HEK293 (cell line): Measurements from ENCODE around the gene AKR7A3.

Experiments used
- CTCF ChIA-PET: fragments of 350-600 bp; formaldehyde crosslinking; extraction: SDS; loops from one replicate; lab custom pipeline; 2021; ENCODE audit warnings: antibody characterized with exemption; lab: Yijun Ruan, JAX
- POLR2A ChIA-PET: fragments of 300-600 bp; formaldehyde crosslinking; extraction: SDS; loops from one replicate; lab custom pipeline; 2020; ENCODE audit warnings: antibody characterized with exemption, inconsistent platforms; lab: Yijun Ruan, JAX
- H3K27ac ChIP-seq: fragments of 200-500 bp; sonication (Bioruptor generic); 2 replicates; pipeline ENCODE4 v1.5.1; 2014; ENCODE audit warnings: low read depth, low read length, control low read depth, inconsistent platforms; ENCODE audit errors: extremely low read depth
- H3K36me3 ChIP-seq, 2 experiments: fragments of 200-500 bp in 1 of 2; sonication (Bioruptor generic) in 1 of 2; 1 replicate in 1 of 2; 2 replicates in 1 of 2; pipeline ENCODE4 v1.5.1; 2014 to 2017; ENCODE audit warnings: inconsistent platforms in 2 of 2, low read length in 2 of 2; ENCODE audit not compliant: control insufficient read depth in 2 of 2, insufficient read depth in 1 of 2
- H3K4me1 ChIP-seq: fragments of 200-500 bp; sonication (Bioruptor generic); 2 replicates; pipeline ENCODE4 v1.5.1; 2014; ENCODE audit warnings: mild to moderate bottlenecking, low read length, inconsistent platforms; ENCODE audit not compliant: control insufficient read depth, insufficient read depth
- H3K4me3 ChIP-seq: 2 replicates; pipeline ENCODE4 v1.5.1; 2011; ENCODE audit warnings: low read depth, mild to moderate bottlenecking, control low read depth, low read length, moderate library complexity
- H3K9me3 ChIP-seq: fragments of 200-500 bp; sonication (Bioruptor generic); 2 replicates; pipeline ENCODE4 v1.5.1; 2014; ENCODE audit warnings: low read depth, low read length, inconsistent platforms; ENCODE audit not compliant: control insufficient read depth, insufficient read depth
- BCL11A ChIP-seq: fragments of 450-650 bp; formaldehyde crosslinking; IDR thresholded peaks from 2 replicates; pipeline ENCODE4 v1.5.1; 2016; ENCODE audit warnings: low read depth, missing biosample characterization, missing genetic modification characterization
- EGR2 ChIP-seq: fragments of 450-650 bp; formaldehyde crosslinking; IDR thresholded peaks from 2 replicates; pipeline ENCODE4 v1.5.1; 2016; ENCODE audit warnings: low read depth, missing biosample characterization, missing genetic modification characterization
- HIC1 ChIP-seq: fragments of 450-650 bp; formaldehyde crosslinking; IDR thresholded peaks from 2 replicates; pipeline ENCODE4 v1.5.1; 2016; ENCODE audit warnings: missing biosample characterization, missing genetic modification characterization
- KLF16 ChIP-seq: fragments of 450-650 bp; formaldehyde crosslinking; IDR thresholded peaks from 2 replicates; pipeline ENCODE4 v1.5.1; 2017; ENCODE audit warnings: missing biosample characterization, missing genetic modification characterization
- PRDM1 ChIP-seq: fragments of 450-650 bp; formaldehyde crosslinking; IDR thresholded peaks from 2 replicates; pipeline ENCODE4; 2016; ENCODE audit warnings: missing biosample characterization, missing genetic modification characterization
- TSHZ1 ChIP-seq: fragments of 450-650 bp; formaldehyde crosslinking; IDR thresholded peaks from 2 replicates; pipeline ENCODE4 v1.5.1; 2016; ENCODE audit warnings: missing biosample characterization, missing genetic modification characterization, borderline replicate concordance
- ZBTB49 ChIP-seq: fragments of 450-650 bp; formaldehyde crosslinking; IDR thresholded peaks from 2 replicates; pipeline ENCODE4 v1.5.1; 2016; ENCODE audit warnings: missing biosample characterization, missing genetic modification characterization, low read depth
- ZBTB6 ChIP-seq: fragments of 450-650 bp; formaldehyde crosslinking; IDR thresholded peaks from 2 replicates; pipeline ENCODE4 v1.5.1; 2017; ENCODE audit warnings: missing biosample characterization, missing genetic modification characterization
- ZFHX2 ChIP-seq: fragments of 450-650 bp; formaldehyde crosslinking; conservative IDR thresholded peaks from 2 replicates; pipeline ENCODE4 v1.5.1; 2016; ENCODE audit warnings: missing biosample characterization, missing genetic modification characterization
- ZFP37 ChIP-seq: fragments of 450-650 bp; formaldehyde crosslinking; IDR thresholded peaks from 2 replicates; pipeline ENCODE4 v1.5.1; 2016; ENCODE audit warnings: missing biosample characterization, missing genetic modification characterization
- ZNF146 ChIP-seq: fragments of 450-650 bp; formaldehyde crosslinking; IDR thresholded peaks from 2 replicates; pipeline ENCODE4 v1.5.1; 2016; ENCODE audit warnings: missing biosample characterization, missing genetic modification characterization
- ZNF175 ChIP-seq: fragments of 450-650 bp; formaldehyde crosslinking; IDR thresholded peaks from 2 replicates; pipeline ENCODE4 v1.5.1; 2016; ENCODE audit warnings: missing biosample characterization, missing genetic modification characterization
- ZNF211 ChIP-seq: fragments of 450-650 bp; formaldehyde crosslinking; IDR thresholded peaks from 2 replicates; pipeline ENCODE4 v1.5.1; 2016; ENCODE audit warnings: low read depth, missing biosample characterization, missing genetic modification characterization
- ZNF416 ChIP-seq: fragments of 450-650 bp; formaldehyde crosslinking; IDR thresholded peaks from 2 replicates; pipeline ENCODE4 v1.5.1; 2016; ENCODE audit warnings: missing biosample characterization, missing genetic modification characterization
- ZNF473 ChIP-seq: fragments of 450-650 bp; formaldehyde crosslinking; IDR thresholded peaks from 2 replicates; pipeline ENCODE4 v1.5.1; 2017; ENCODE audit warnings: missing biosample characterization, missing genetic modification characterization
- ZNF48 ChIP-seq: fragments of 450-650 bp; formaldehyde crosslinking; IDR thresholded peaks from 2 replicates; pipeline ENCODE4 v1.5.1; 2016; ENCODE audit warnings: missing biosample characterization, missing genetic modification characterization
- ZNF488 ChIP-seq: fragments of 450-650 bp; formaldehyde crosslinking; IDR thresholded peaks from 2 replicates; pipeline ENCODE4 v1.5.1; 2016; ENCODE audit warnings: missing biosample characterization, missing genetic modification characterization
- ZNF561 ChIP-seq: fragments of 450-650 bp; IDR thresholded peaks from 2 replicates; pipeline ENCODE4 v1.5.1; 2018; ENCODE audit warnings: missing biosample characterization, missing genetic modification characterization, borderline replicate concordance
- ZNF623 ChIP-seq: fragments of 450-650 bp; formaldehyde crosslinking; IDR thresholded peaks from 2 replicates; pipeline ENCODE4 v1.5.1; 2016; ENCODE audit warnings: missing biosample characterization, missing genetic modification characterization
- ZNF776 ChIP-seq: fragments of 450-650 bp; formaldehyde crosslinking; IDR thresholded peaks from 2 replicates; pipeline ENCODE4 v1.5.0; 2017; ENCODE audit warnings: missing biosample characterization, missing genetic modification characterization, borderline replicate concordance

The AKR7A3 gene

GRCh38 chr1:19239876-19240275, 48.7 kb downstream of the AKR7A3 start:
- Histone ChIP-seq H3K9me3 (no peaks in the 10 kb centered on the region), H3K36me3 (peaks cover 26 to 94% of the 10 kb centered on the region in 2 experiments), H3K4me3 (no peak overlapping the region), H3K4me1 (no peaks in the 10 kb centered on the region)
- POLR2A ChIA-PET: no interaction called here
- TF ChIP-seq ZNF146 (no peak), ZNF776 (tag by site-specific recombination) (no peak)
- TF ChIP-seq, all 188 proteins: peak for 0
- no peak overlapping the region for H3K27ac ChIP-seq
- CTCF ChIA-PET: interaction anchor here (0.7 to 3.6 kb wide), 9 partner anchors 11 to 1251 kb away, joined by 3 to 14 read pairs (median 4); no protein-coding TSS in a partner anchor

GRCh38 chr1:19234224-19234623, 54.3 kb downstream of the AKR7A3 start:
- Histone ChIP-seq H3K27ac (no peak overlapping the region), H3K4me3 (no peak overlapping the region), H3K36me3 (peaks cover 29 to 94% of the 10 kb centered on the region in 2 experiments), H3K9me3 (no peaks in the 10 kb centered on the region), H3K4me1 (no peaks in the 10 kb centered on the region)
- TF ChIP-seq ZNF473 (tag by site-specific recombination) (no peak), KLF16 (tag by site-specific recombination) (no peak), ZBTB6 (tag by site-specific recombination) (no peak), ZNF211 (tag by site-specific recombination) (no peak), ZNF416 (tag by site-specific recombination) (no peak), BCL11A (tag by site-specific recombination) (no peak), ZNF623 (tag by site-specific recombination) (no peak), ZNF175 (tag by site-specific recombination) (no peak), ZBTB49 (tag by site-specific recombination) (no peak), ZNF488 (tag by site-specific recombination) (no peak), HIC1 (tag by site-specific recombination) (no peak), ZNF561 (tag by site-specific recombination) (no peak), ZFP37 (tag by site-specific recombination) (no peak), TSHZ1 (tag by site-specific recombination) (no peak), EGR2 (no peak), ZNF48 (tag by site-specific recombination) (no peak), ZFHX2 (no peak), PRDM1 (no peak)
- CTCF ChIA-PET: interaction anchor here (0.6 to 1.3 kb wide), 4 partner anchors 11 to 1987 kb away, joined by 3 to 4 read pairs (median 4); no protein-coding TSS in a partner anchor
- POLR2A ChIA-PET: no interaction called here
